NOMO-1 (cell line): Measurements from ENCODE around the gene NDUFV1.
"Not testable (repeated sequence)": the region's sequence is repeated elsewhere in the genome, so short reads cannot be mapped to it uniquely, and the experiment has no call there.

ENCODE experiments used
- DNase-seq, 2 experiments: peaks; one replicate each; lab custom pipeline; 2025; ENCODE audit not compliant: unreplicated experiment in 2 of 2; lab: John Stamatoyannopoulos, UW

The NDUFV1 gene

GRCh38 chr11:67649634-67650510 is 43.1 kb downstream of the NDUFV1 start:
- DNase-seq: peak; percentile 33 to 55

DNA sequence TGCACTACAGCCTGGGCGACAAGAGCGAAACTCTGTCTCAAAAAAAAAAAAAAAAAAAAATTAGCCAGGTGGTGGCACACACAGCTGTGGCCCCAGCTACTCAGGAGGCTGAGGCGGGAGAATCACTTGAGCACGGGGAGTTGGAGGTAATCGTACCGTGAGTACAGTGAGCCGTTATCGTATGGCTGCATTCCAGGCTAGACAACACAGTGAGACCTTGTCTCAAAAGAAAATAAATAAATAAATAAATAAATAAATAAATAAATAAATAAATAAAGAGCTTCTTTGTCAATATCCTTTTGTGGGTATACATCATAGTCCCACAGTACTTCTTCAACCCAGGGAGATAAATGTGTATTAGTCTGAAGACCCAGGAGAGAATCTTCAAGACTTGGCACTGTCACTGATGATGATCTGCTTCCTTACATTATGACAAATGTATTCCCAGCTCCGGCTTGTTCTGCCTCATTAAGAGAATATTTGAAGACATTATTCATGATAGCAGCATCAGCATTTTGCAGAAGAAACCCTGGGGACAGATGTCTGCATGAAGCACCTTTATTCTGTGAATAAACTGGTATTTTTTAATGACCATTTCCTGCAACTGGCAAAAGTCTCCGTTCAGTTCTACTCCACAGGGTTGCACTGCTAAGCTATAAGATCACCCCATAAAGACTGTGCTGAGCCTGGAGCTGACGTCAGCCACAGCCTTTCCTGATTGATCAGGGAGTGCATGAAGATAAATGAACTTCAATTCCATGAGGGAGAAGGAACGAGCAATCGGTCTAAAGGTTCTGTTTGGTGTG is 45.4 kb downstream of the NDUFV1 start:
- no peak for DNase-seq

DNA sequence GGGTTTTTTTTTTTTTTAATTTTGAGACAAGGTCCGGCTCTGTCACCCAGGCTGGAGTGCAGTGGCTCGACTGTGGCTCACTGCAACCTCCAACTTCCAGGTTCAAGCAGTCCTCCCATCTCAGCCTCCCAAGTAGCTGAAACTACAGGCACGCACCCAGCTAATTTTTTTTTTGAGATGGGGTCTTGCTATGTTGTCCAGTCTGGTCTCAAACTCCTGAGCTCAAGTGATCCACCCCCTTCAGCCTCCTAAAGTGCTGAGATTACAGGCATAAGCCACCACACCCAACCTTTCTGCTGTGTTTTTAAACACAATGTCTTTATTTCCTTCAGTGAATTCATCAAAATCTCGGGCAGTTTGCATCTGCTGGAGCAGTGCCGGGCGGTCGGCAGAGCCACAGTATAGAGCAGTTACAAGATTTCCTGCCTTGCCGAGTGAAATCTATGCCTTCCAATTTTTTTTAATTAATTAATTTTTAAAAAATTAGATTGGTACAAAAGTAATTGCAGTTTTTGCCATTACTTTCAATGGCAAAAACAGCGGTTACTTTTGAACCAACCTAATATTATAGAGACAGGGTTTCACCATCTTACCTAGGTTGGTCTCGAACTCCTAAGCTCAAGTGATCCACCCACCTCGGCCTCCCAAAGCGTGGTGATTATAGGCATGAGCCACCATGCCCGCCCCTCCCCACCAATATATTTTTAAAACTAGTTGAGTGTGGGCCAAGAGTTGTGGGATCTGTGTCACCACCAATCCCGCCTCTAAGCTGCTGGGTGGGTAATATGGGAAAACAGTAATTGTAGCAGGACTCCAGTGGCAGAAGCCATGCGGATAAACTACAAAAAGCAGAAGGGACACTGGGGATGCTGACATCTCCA is 46.5 kb downstream of the NDUFV1 start:
- no peak for DNase-seq

DNA sequence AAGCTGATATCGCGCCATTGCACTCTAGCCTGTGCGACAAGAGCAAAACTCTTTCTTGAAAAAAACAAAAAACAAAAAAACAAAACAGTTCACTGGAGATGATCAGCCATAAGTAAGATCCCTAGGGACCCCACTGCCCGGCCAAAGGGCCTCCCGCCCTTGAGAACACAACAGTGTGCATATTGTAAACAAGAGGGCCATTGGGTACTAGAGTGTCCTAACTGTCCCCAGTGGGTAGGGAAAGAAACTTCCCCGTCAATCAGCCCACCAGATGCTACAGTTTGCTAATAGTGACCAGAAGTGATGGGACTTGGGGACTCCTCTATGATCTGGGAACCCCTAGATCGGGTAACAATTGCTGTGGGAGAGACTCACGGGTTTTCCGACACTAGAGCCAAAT is 47.5 kb downstream of the NDUFV1 start:
- no peak for DNase-seq

DNA sequence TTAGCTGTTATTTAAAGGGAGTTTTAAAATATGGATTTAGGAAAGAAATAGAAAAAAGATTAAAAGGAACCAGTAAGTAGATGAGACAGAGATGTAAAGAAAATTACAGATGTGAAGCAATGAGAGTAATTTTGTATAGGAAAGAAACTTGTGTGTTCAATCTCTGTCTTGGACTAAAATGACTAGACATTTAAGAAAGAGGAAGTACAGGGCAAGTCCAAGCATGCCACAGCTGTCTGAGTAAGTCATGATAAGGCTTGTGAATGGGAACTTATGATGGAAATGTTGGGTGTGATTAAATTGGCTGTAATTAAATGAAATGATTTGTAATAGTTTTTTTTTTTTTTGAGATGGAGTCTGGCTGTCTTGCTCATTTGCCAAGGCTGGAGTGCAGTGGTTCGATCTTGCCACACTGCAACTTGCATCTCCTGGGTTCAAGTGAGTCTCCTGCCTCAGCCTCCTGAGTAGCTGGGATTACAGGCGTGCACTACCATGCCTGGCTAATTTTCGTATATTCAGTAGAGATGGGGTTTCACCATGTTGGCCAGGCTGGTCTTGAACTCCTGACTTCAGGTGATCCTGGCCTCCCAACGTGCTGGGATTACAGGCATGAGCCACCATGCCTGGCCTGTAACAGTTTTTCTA is 49.7 kb downstream of the NDUFV1 start:
- DNase-seq: peak; percentile 73 to 96

DNA sequence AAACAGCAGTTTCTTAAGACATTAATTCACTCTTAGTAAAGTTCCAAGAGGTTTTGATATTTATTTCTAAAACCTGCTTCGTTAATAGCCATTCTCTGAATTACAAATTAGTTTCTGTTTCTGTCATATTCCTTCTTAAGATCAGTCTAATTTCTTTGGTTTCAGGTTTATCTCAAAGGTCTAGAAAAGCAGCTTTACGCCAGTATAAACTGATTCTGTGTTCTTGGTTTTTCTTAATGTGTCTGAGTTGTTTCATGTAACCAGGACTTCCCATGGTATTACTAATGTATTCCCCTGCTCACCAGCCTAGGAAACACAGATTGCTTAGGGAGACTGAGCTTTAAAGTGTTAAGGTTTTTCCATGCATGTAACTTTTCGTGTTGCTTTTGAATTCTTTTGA is 50.6 kb downstream of the NDUFV1 start:
- DNase-seq: no peak

DNA sequence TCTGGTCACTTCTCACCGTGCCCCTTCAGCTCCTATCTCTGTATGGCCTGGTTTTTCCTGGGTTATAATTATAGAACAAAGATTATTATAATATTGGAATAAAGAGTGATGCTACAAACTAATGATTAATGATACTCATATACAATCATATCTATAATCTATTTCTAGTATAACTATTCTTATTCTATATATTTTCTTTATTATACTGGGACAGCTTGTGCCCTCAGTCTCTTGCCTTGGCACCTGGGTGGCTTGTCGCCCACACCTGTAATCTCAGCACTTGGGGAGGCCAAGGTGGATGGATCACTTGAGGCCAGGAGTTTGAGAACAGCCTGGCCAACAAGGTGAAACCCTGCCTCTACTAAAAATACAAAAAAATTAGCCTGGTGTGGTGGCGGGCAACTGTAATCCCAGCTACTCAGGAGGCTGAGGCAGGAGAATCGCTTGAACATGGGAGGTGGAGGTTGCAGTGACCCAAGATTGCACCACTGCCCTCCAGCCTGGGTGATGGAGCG is 53.0 kb downstream of the NDUFV1 start:
- not testable (repeated sequence) for DNase-seq

DNA sequence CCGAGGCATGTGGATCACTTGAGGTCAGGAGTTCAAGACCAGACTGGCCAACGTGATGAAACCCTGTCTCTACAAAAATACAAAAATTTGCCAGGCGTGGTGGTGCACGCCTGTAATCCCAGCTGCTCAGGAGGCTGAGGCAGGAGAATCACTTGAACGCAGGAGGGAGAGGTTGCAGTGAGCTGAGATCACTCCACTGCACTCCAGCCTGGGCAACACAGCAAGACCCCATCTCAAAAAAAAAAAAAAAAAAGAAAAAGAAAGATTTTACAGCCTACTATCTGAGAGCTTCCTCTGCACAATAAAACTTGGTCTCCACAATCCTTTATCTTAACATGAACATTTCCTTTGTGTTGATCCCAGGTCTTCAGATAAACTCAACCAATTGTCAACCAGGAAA is 54.0 kb downstream of the NDUFV1 start:
- not testable (repeated sequence) for DNase-seq
